Jurkat, Clone E6-1 (cell line): ENCODE measurements around the gene TSPAN11.
"Not testable (repeated sequence)": the region's sequence is repeated elsewhere in the genome, so short reads cannot be mapped to it uniquely, and the experiment has no call there.

Source experiments
- DNase-seq: peaks from one replicate; pipeline ENCODE4 v3.0.0-alpha.2; 2011; ENCODE audit warnings: low read depth, low spot score
- H3K4me3 ChIP-seq: 2 replicates; pipeline ENCODE4 v1.5.1; 2011; ENCODE audit warnings: mild to moderate bottlenecking, low read length, control low read depth, moderate library complexity

The TSPAN11 gene

GRCh38 chr12:31008961-31009840 is 82.7 kb downstream of the TSPAN11 start:
- no peak overlapping the region for H3K4me3 ChIP-seq
- no peak for DNase-seq

GRCh38 chr12:31009976-31010375 is 83.4 kb downstream of the TSPAN11 start:
- no peak overlapping the region for H3K4me3 ChIP-seq
- DNase-seq = no peak

DNA sequence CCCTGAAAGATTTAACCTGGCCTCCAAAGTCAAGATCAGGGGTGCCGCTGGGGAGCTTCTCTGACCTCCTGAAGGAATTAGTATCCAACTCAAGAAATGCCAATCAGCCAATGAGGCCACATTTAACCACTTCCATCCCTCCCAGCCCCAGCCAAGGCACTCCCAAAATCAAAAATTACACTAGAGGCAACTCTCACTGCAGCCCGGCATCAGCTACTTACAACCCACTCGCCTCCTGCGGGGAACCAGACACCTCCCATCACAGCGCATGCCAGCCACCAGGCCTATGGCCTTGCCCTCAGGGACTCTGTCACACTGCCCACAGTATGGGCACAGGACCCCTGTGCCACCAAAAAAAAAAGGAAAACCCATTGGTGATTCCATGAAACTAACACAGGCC is 84.8 kb downstream of the TSPAN11 start:
- DNase-seq = no peak
- no peak overlapping the region for H3K4me3 ChIP-seq

GRCh38 chr12:31011746-31012566 is 85.4 kb downstream of the TSPAN11 start:
- no peak for DNase-seq
- no peak overlapping the region for H3K4me3 ChIP-seq

DNA sequence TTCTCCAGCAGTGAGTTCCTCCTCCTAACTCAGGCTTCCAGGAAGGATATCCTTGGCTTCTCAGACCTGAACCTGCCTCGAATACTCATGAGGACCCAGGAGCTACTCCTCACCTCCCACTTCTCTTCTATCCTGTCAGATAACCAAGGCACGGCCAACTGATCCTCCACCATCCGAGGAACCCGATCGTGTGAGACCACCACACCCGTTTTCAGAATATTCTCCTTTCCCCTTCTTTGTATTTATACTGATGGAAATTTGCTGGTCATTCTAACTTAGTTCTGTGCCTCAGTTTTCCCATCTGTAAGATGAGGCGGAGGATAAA is 86.0 kb downstream of the TSPAN11 start:
- H3K4me3 ChIP-seq, DNase-seq: not testable (repeated sequence)

- no peak for DNase-seq
- no peak overlapping the region for H3K4me3 ChIP-seq
These were observed 88.7 kb downstream of the TSPAN11 start for GRCh38 chr12:31015215-31015614.

DNA sequence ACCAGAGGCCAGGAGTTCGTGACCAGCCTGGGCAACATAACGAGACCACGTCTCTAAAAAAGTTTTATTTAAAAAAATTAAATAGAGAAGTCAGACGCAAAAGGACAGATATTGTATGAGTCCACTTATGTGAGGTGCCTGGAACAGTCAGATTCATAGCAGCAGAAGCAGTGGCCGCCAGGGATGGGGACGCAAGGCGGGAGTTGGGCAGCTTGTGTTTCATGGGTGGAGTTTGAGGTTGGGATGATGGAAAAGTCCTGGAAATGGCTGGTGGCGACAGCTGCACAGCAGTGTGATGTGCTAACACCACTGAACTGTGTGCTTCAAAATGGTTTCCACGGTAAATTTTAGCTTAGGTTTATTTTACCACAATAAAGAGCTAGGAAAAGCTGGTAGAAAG is 89.5 kb downstream of the TSPAN11 start:
- DNase-seq = no peak

DNA sequence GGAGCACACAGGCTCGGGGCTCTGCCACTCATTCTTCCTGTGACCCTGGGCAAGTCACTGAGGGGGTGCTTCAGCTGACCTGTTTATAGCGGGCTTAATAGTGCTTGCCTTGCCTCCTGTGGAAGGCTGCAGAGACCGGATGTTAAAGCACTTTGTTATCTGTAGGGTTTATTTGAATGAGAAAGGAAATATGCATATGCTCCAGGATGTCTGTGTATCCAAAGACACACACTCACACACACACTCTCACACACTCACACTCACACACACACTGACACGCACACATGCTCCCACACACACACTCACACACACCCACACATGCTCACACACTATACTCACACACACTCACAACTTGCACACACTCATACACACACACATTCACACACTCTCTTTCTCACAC is 91.0 kb downstream of the TSPAN11 start:
- DNase-seq = no peak
- no peak overlapping the region for H3K4me3 ChIP-seq

More for the DNA sequence above, 89.5 kb downstream of the TSPAN11 start:
- no peak overlapping the region for H3K4me3 ChIP-seq

DNA sequence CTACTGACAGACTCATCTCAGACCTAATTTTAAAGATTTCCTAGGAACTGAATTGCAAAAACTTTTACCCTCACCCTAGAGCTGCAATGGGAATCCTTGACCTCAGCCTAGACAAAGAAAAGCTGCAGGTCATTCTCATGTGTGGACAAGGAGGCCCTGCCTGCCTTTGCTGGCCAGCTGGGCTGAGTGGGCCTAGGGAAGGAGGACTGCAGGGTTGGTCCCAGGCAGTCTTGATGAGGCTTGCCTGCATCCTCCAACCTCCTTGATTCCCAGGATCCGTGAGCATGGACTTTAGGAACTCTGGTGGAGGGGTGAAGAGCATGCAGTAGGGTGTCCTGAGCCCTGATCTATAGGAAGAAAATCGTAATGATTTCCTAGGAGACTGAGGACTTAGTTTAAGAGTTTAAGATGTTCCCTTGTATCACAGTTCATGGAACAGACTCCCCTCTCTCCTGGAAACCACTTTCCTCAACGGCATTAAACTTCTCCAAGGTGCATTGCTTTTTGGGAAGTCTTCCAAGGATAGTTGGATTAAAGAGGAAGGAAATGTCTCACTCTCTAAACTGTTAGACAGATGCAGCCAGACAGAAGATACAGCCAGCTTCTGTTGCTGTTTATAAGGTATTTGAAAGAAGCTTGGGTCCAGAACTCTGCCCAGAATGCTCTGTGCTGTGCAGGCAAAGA is 91.7 kb downstream of the TSPAN11 start:
- DNase-seq = no peak
- no peak overlapping the region for H3K4me3 ChIP-seq

DNA sequence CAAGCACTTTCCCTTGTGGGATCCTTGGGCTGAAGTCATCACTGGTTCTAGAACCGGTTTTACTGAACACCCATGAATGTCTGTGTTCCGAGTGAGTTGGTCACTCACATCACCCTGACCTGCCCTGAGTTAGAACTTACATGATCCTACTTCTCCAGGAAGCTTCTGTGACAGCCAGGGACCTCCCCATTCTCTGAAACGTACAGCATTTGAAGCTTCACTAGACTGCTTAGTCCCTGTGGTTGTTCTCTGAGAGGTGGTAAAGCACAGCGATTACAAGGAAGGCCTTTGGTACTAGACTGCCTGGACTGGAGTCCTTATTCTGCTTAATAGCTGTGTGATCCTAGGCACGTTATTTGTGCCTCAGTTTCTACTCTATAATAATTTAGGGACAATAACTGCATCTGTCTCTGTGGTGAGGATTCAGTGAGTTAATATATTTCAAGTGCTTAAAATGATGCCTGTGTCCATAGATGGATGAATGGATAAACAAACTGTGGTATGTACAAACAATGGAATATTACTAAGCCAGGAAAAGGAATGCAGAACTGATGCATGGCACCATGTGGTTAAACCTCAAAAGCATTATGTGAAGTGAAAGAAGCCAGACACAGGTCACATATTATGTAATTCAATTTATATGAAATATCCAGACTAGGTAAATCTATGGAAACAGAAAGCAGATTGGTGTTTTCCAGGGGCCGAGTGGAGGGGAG is 92.4 kb downstream of the TSPAN11 start:
- no peak for DNase-seq
- no peak overlapping the region for H3K4me3 ChIP-seq

DNA sequence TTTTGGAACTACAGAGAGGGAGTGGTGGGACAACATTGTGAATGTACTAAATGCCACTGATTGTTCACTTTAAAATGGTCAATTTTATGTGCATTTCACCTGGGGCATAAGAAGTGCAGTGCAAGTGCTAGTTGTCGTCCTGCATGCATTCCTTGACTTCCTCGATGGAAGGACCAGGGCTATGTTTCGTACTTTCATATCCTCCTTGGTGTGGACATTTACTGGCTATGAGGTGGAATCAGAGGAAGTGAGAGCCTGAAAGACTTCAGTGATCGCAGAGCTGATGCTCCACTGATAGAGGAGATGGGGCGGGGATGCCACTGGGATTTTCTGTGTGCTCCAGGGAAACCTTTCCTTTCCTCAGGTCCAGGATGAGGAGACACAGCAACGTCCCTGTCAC is 93.0 kb downstream of the TSPAN11 start:
- no peak for DNase-seq
- H3K4me3 ChIP-seq = no peak overlapping the region

DNA sequence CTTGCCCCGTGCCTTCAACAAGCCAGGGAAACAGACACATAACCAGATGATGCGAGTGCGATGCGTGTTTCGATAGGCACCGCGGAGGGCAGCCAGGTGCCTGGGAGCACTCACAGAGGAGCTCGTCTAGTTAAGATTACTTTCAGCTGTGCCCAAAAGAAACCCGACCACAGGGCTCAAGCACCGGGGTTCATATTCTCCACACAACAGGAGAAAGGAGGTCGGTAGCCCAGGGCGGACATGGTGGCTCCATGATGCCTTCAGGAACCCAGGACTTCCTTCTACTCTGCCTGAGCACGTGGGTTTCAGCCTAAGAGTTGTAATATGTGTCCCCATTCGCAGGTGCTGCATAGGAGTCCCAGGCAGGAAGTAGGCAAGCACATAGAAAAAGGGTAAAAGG is 93.4 kb downstream of the TSPAN11 start:
- no peak for DNase-seq
- H3K4me3 ChIP-seq = no peak overlapping the region

DNA sequence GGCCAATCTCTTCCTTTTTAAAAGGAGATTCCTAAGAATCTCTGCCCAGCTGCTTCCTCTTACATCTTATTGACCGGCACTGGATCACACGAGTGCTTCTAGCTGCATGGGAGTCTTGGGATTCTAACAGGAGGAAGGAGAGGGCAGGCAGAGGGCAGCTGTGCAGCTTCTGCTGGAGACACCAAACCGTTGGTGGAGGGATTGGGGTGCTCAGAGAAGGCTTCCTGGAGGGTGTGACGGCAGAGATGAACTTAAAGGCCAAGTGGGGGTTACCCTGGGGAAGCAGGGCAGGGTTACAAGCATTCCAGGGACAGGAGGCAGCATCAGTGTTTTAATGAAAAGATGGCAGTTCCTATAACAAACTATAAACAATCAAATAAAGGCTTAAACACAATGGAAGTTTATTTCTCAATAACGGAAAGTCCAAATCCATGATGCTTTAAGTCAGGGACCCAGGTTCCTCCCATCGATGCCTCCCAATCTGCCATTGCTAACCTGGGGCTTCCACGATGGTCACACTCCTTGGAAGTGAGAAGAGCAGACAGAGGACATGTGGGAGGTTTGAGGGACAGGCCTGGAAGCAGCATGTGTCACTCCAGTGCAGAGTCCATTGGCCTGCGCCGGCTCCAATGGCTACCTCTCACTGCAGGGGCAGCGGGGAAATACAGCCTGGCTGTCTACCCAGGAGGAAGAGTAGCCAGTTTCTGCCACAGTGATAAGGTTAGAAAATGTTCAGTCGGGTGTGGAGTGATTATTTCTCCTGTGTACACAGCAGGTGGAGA is 94.0 kb downstream of the TSPAN11 start:
- no peak for DNase-seq
- no peak overlapping the region for H3K4me3 ChIP-seq

DNA sequence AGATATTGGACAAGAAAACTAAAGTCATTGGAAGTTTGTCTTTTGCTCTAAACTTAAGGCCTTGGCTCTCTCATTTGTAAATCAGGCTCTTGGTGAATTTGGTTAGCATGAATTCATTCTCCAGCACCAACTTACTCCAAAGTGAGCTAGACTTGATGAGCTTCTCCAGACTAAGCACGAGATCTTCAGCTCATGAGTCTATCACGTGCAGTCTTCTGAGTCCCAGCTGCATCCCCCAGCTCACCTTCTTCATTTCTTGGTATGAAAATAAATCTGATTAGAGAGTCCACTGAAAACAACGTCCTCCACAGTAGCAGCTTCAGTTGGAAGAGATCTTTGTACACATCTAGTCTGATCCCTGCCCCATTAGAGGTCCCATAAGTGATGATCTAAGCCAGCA is 94.6 kb downstream of the TSPAN11 start:
- H3K4me3 ChIP-seq = no peak overlapping the region
- DNase-seq = no peak

DNA sequence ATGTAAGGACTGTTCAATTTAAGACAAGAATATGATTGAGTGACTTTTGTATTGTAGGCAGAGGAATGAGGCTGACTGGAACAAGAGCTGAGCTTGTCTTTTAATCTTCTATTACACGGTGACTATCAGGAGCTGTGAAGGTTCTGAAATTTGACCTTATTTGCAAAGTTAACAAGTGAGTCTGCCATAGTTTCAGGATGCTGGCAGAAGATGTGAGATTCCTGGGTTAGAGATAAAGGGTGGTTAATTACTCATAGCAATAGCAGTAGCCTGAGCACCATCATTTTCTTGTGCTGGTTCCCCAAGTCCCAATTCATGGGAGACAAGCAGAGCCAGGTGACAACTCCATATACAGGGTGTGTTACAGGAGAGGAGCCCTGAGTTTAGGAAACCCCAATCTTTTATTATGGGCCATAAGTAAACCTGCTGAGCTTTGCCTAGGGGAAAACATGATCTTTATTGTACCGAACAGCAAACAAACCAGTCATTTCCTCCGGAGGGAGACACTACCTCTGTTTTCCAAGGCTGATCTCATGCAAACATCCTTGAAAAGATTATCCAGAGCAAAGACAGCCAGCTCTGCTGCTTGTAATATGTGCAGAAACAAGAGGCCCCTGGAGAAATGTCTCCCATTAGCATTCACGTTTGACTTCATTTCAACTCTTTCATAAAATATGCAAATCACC is 95.4 kb downstream of the TSPAN11 start:
- H3K4me3 ChIP-seq = no peak overlapping the region
- DNase-seq = no peak

- DNase-seq = no peak
- no peak overlapping the region for H3K4me3 ChIP-seq
These were observed 96.8 kb downstream of the TSPAN11 start for GRCh38 chr12:31023271-31023724.

DNA sequence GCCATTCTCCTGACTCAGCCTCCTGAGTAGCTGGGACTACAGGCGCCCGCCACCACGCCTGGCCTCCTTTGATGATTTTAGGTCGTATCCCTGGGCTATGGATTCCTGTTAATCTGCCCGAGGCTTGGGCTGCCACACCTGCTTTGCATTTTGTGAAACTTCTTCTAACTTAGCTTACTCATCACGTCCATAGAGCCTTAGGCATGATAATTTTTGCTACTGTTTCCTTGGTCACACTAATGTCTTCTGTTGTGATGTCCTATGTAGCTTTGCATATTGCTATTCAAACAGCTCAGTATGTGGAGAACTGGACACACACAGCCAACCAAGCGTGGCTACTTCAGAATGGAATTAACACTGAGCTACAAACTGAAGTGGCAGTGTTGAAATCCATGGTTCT is 99.7 kb downstream of the TSPAN11 start:
- no peak for DNase-seq
- H3K4me3 ChIP-seq = no peak overlapping the region

GRCh38 chr12:31027006-31027405 is 100.5 kb downstream of the TSPAN11 start:
- not testable (repeated sequence) for H3K4me3 ChIP-seq
- peak; percentile 55 for DNase-seq
